PC-9 (cell line): ENCODE results near the gene SPACA7. TPM values are rescaled to one million over a fixed set of nuclear protein-coding genes. Genes with fewer than 3 reads are reported as not detected.

Experiments used
- BruUV-seq: library from RNA; stranded (reverse); fragments of 400-500 nt; replicated peaks from 2 replicates; lab custom pipeline; 2021; lab: Mats Ljungman, UMichigan
- CTCF ChIA-PET: fragments of 300-600 bp; sonication (Branson Sonifier 250); formaldehyde crosslinking; loops from one replicate; lab custom pipeline; 2022; ENCODE audit warnings: antibody characterized with exemption; lab: Charles Lee
- POLR2A ChIA-PET: fragments of 300-600 bp; sonication (Branson Sonifier 250); formaldehyde crosslinking; loops from one replicate; lab custom pipeline; 2022; ENCODE audit warnings: antibody characterized with exemption; ENCODE audit not compliant: unreplicated experiment; lab: Charles Lee
- DNase-seq, 2 experiments: peaks; one replicate each; pipeline versions ENCODE4 v3.0.0 to v3.0.0-alpha.2; 2015 to 2022; ENCODE audit warnings: mixed read lengths in 1 of 2
- H2AFZ ChIP-seq: fragments of 200-600 bp; sonication (generic); 2 replicates; pipeline ENCODE4 v1.8.1; 2017; ENCODE audit warnings: antibody characterized with exemption
- H3F3A ChIP-seq: fragments of 200-600 bp; sonication (generic); 2 replicates; pipeline ENCODE4 v1.8.1; 2017; ENCODE audit warnings: antibody characterized with exemption, mild to moderate bottlenecking, low read depth; ENCODE audit not compliant: insufficient read depth
- H3K27ac ChIP-seq: fragments of 200-600 bp; sonication (generic); 2 replicates; pipeline ENCODE4 v1.6.1; 2016; ENCODE audit warnings: mixed run types
- H3K27me3 ChIP-seq: fragments of 200-600 bp; sonication (generic); 2 replicates; pipeline ENCODE4 v1.6.1; 2016; ENCODE audit warnings: low read depth, mixed run types; ENCODE audit not compliant: insufficient read depth
- H3K36me3 ChIP-seq: fragments of 200-600 bp; sonication (generic); 2 replicates; pipeline ENCODE4 v1.6.1; 2016; ENCODE audit warnings: low read depth, mixed run types
- H3K4me1 ChIP-seq: fragments of 200-600 bp; sonication (generic); replicated peaks from 2 replicates; pipeline ENCODE4 v1.6.1; 2016; ENCODE audit warnings: mixed run types; ENCODE audit not compliant: insufficient read depth
- H3K4me2 ChIP-seq: fragments of 200-600 bp; sonication (generic); 2 replicates; pipeline ENCODE4 v1.6.1; 2017; ENCODE audit warnings: mixed run types
- H3K4me3 ChIP-seq: fragments of 200-600 bp; sonication (generic); 2 replicates; pipeline ENCODE4 v1.6.1; 2016; ENCODE audit warnings: mixed run types
- H3K79me2 ChIP-seq: fragments of 200-600 bp; sonication (generic); 2 replicates; pipeline ENCODE4 v1.6.1; 2017; ENCODE audit warnings: low read depth, mixed run types
- H3K9me2 ChIP-seq: fragments of 200-600 bp; sonication (generic); 2 replicates; pipeline ENCODE4 v1.8.1; 2017; ENCODE audit warnings: mild to moderate bottlenecking; ENCODE audit not compliant: insufficient read depth
- H3K9me3 ChIP-seq: fragments of 200-600 bp; sonication (generic); 2 replicates; pipeline ENCODE4 v1.8.1; 2016; ENCODE audit warnings: low read depth; ENCODE audit not compliant: insufficient read depth
- H4K20me1 ChIP-seq: fragments of 200-600 bp; sonication (generic); 2 replicates; pipeline ENCODE4 v1.8.1; 2017; ENCODE audit not compliant: insufficient read depth
- CTCF ChIP-seq: fragments of 200-600 bp; sonication (generic); conservative IDR thresholded peaks from 2 replicates; pipeline ENCODE4 v1.6.1; 2017; ENCODE audit warnings: mixed run types, antibody characterized with exemption, mild to moderate bottlenecking, moderate library complexity
- EZH2 ChIP-seq: fragments of 200-600 bp; sonication (generic); IDR thresholded peaks from 2 replicates; pipeline ENCODE4 v1.8.0; 2017; ENCODE audit warnings: antibody characterized with exemption, low read depth
- intact Hi-C: fragments of 100-400 bp; cut with micrococcal nuclease; formaldehyde crosslinking; loops from one replicate; pipeline ENCODE4 v1.10.0; 2022; ENCODE audit not compliant: unreplicated experiment
- total RNA-seq: library from RNA; stranded (reverse); gene quantifications from 2 replicates; pipeline ENCODE4 v1.2.3, GENCODE V29; 2021

SPACA7 gene
- total RNA-seq, 1 experiment from 2014 or later = not detected

- CTCF ChIA-PET = no interaction called here
These were observed 74.2 kb downstream of the SPACA7 start for GRCh38 chr13:112450118-112450903.

GRCh38 chr13:112450904-112451240 is 74.7 kb downstream of the SPACA7 start:
- intact Hi-C loops = no loop called here
- BruUV-seq = no TSS peak
- Histone ChIP-seq H3K4me3 (no peak overlapping the region), H3K27ac (no peak overlapping the region), H2AFZ (no peak overlapping the region), H3K9me3 (no peaks in the 10 kb centered on the region), H3K27me3 (peaks cover 98% of the 10 kb centered on the region), H3K79me2 (no peaks in the 10 kb centered on the region), H3K36me3 (no peaks in the 10 kb centered on the region), H3F3A (no peaks in the 10 kb centered on the region), H3K4me2 (no peak overlapping the region), H4K20me1 (no peaks in the 10 kb centered on the region), H3K9me2 (no peaks in the 10 kb centered on the region), H3K4me1 (no peaks in the 10 kb centered on the region)
- TF ChIP-seq CTCF (no peak), EZH2 (0 out of 2 replicates have a peak, but pooled peaks have one; percentile 22)
- no peak for DNase-seq
- ChIA-PET POLR2A (no interaction called here), CTCF (no interaction called here)

More at GRCh38 chr13:112450118-112450903, 74.2 kb downstream of the SPACA7 start:
- intact Hi-C loops = no loop called here
- no peaks in the 10 kb centered on the region for H4K20me1 ChIP-seq
- POLR2A ChIA-PET = no interaction called here
- no peaks in the 10 kb centered on the region for H3K79me2 ChIP-seq
- H2AFZ ChIP-seq = no peak overlapping the region
- H3K4me2 ChIP-seq = no peak overlapping the region
- no peaks in the 10 kb centered on the region for H3K4me1 ChIP-seq
- no peak for DNase-seq
- H3F3A ChIP-seq = no peaks in the 10 kb centered on the region
- H3K9me3 ChIP-seq = no peaks in the 10 kb centered on the region
- H3K27me3 ChIP-seq = peaks cover 97% of the 10 kb centered on the region
- no peak overlapping the region for H3K27ac ChIP-seq
- no TSS peak for BruUV-seq
- H3K4me3 ChIP-seq = no peak overlapping the region
- H3K9me2 ChIP-seq = no peaks in the 10 kb centered on the region
- H3K36me3 ChIP-seq = no peaks in the 10 kb centered on the region
- TF ChIP-seq CTCF (no peak), EZH2 (no peak)

GRCh38 chr13:112451512-112452379 is 75.6 kb downstream of the SPACA7 start:
- intact Hi-C loops = no loop called here
- Histone ChIP-seq H3K9me2 (no peaks in the 10 kb centered on the region), H3K9me3 (no peaks in the 10 kb centered on the region), H3F3A (no peaks in the 10 kb centered on the region), H2AFZ (no peak overlapping the region), H3K36me3 (no peaks in the 10 kb centered on the region), H4K20me1 (0 out of 2 replicates have a peak, but pooled peaks cover 2% of the 10 kb centered on the region), H3K27ac (no peak overlapping the region), H3K79me2 (no peaks in the 10 kb centered on the region), H3K4me2 (no peak overlapping the region), H3K4me3 (no peak overlapping the region), H3K4me1 (no peaks in the 10 kb centered on the region), H3K27me3 (peaks cover 98% of the 10 kb centered on the region)
- no TSS peak for BruUV-seq
- ChIA-PET POLR2A (no interaction called here), CTCF (no interaction called here)
- TF ChIP-seq EZH2 (no peak), CTCF (no peak)
- DNase-seq = no peak
